ENCODE measurements around the gene C20orf144.

Gene C20orf144

DNA sequence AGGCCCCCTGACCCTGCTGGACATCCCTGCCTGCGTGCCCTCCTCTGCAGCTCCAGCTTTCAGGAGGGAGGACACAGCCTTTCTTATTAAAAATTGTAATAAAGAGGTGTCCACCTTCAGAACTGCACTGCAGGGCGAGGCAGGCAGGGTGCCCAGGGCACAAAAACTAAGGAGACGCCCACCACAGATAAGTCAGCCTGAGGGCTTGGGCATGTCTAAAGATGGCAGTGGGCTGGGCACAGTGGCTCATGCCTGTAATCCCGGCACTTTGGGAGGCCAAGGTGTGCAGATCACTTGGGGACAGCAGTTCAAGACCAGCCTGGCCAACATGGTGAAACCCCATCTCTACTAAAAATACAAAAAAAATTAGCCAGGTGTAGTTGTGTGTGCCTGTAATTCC is 7.0 kb upstream of the C20orf144 start:
- ATAC-seq: no peak
- Mint-ChIP-seq H3K4me1 (peaks cover 17% of the 10 kb centered on the region), H3K4me3 (no peak overlapping the region), H3K36me3 (ENCODE audit: low read depth) (no peaks in the 10 kb centered on the region), H3K9me3 (no peaks in the 10 kb centered on the region), H3K27me3 (no peaks in the 10 kb centered on the region), H3K27ac (no peak overlapping the region)
- no peak for DNase-seq

DNA sequence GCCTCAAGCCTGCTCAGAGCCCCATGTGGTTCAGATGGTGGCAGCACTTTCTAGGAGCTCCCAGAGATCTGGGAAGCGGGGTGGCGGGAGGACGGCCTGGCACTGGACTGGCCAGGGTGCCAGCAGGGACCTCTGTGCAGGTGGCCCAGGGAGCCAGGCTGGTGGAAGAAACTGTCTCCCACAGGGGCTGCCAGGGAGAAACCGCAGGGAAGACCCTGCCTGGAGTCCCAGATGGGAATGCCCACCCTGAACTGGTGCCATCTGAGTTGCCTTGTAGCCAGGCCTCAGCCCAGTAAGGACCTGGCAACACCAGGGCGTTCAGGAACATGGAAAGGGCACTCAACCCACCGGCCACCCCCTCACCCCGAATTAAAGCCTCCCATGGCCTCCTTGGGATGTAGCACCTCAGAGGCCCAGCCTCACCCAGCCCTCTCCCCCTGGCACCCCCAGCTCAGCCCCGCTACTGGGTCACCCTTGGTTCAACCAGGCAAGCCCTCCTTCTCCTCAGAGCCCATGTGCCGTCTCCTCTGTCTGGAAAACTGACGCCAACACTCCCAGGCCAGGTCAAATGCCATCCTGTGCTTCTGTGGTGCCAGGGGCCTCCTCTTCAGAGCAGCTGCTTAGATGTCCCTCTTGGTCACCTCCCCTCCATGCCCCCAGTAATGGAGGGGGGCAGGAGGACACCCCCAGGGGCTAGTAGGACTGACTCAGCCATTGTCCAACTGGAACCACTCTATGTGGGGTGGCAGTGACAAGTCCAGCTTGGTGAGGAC is 5.9 kb upstream of the C20orf144 start:
- H3K27me3 Mint-ChIP-seq: no peaks in the 10 kb centered on the region
- H3K4me3 Mint-ChIP-seq: no peak overlapping the region
- no peak overlapping the region for H3K27ac Mint-ChIP-seq
- H3K9me3 Mint-ChIP-seq: no peaks in the 10 kb centered on the region
- ATAC-seq (no peak), DNase-seq (no peak)
- H3K36me3 Mint-ChIP-seq (ENCODE audit: low read depth): no peaks in the 10 kb centered on the region
- H3K4me1 Mint-ChIP-seq: peaks cover 17% of the 10 kb centered on the region

DNA sequence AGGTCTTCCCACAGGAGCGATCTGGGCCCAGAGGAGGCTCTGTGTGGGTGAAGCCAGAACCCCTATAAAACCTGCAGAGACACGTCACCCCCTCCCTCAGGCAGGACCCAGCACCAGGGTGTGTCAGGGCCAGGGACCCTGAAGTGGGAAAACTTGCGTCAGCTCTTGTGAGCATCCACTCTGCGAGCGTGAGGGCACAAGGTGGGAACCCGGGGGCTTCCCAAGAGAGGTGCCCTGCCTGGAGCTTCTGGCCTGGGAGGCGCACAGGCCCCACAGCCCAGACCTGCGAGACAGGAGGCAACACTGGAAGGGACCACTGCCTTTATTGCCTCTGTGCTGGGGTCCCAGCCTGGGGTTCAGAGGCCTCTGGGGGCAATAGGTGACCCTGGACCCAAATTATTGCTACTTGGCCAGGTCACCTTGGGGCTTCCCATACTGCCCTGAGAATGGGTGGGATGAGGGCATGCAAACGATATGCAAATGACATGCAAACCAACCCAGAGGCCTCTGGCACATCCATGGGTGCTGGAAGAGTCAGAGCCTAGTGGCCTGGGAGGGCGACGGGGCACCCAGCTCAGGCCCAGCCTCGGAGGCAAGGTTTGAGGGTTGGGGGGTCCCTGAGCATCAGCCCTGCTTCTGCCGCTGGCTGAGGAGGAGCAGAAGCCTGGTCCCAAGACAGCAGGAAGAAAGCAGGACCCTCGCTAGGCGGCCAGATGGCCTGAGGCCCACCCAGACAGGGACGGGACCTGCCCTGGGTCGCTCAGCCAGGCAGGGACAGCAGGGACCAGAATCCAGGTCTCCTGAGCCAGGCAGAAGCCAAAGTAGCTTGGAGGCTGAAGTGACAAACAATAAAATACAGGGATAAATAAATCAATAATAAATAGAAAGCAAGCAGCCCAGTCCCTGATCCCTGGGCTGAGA is 5.1 kb upstream of the C20orf144 start:
- Mint-ChIP-seq H3K36me3 (ENCODE audit: low read depth) (no peaks in the 10 kb centered on the region), H3K4me3 (no peak overlapping the region), H3K9me3 (no peaks in the 10 kb centered on the region), H3K27ac (no peak overlapping the region), H3K27me3 (no peaks in the 10 kb centered on the region), H3K4me1 (peaks cover 12% of the 10 kb centered on the region)
- ATAC-seq (no peak), DNase-seq (no peak)

GRCh38 chr20:33657704-33658095 is 4.4 kb upstream of the C20orf144 start:
- ATAC-seq: no peak
- peaks cover 9% of the 10 kb centered on the region for H3K4me1 Mint-ChIP-seq
- no peak for DNase-seq
- H3K9me3 Mint-ChIP-seq: no peaks in the 10 kb centered on the region
- H3K4me3 Mint-ChIP-seq: no peak overlapping the region
- no peak overlapping the region for H3K27ac Mint-ChIP-seq
- H3K27me3 Mint-ChIP-seq: no peaks in the 10 kb centered on the region
- H3K36me3 Mint-ChIP-seq (ENCODE audit: low read depth): no peaks in the 10 kb centered on the region

DNA sequence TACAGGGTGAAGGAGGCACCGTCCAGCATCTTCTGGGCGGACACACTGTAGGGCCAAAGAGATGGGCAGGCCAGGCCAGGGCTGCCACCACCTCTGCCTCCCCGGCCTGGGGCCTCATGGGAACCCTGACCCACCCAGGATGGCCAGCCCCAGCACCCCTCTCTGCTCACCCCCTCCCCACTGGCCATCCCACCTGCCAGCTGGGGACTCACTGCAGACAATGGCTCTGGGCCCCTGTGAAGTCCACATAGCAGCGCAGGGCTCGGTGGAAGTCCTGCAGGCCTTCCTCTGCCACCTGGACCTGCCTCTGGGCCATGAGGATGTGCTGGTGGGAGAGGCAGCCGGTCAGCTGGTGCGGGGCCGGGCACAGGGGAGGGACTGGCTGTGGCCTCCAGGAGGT is 3.6 kb upstream of the C20orf144 start:
- no peaks in the 10 kb centered on the region for H3K9me3 Mint-ChIP-seq
- no peak for ATAC-seq

GRCh38 chr20:33658929-33659328 is 3.2 kb upstream of the C20orf144 start:
- Mint-ChIP-seq H3K9me3 (no peaks in the 10 kb centered on the region), H3K4me3 (no peak overlapping the region), H3K27ac (no peak overlapping the region), H3K4me1 (peaks cover 4% of the 10 kb centered on the region), H3K36me3 (ENCODE audit: low read depth) (no peaks in the 10 kb centered on the region), H3K27me3 (no peaks in the 10 kb centered on the region)
- DNase-seq (no peak), ATAC-seq (no peak)

More for the DNA sequence above, 3.6 kb upstream of the C20orf144 start:
- Mint-ChIP-seq H3K27me3 (no peaks in the 10 kb centered on the region), H3K4me3 (no peak overlapping the region), H3K27ac (no peak overlapping the region), H3K4me1 (peaks cover 4% of the 10 kb centered on the region), H3K36me3 (ENCODE audit: low read depth) (no peaks in the 10 kb centered on the region)
- DNase-seq: no peak

DNA sequence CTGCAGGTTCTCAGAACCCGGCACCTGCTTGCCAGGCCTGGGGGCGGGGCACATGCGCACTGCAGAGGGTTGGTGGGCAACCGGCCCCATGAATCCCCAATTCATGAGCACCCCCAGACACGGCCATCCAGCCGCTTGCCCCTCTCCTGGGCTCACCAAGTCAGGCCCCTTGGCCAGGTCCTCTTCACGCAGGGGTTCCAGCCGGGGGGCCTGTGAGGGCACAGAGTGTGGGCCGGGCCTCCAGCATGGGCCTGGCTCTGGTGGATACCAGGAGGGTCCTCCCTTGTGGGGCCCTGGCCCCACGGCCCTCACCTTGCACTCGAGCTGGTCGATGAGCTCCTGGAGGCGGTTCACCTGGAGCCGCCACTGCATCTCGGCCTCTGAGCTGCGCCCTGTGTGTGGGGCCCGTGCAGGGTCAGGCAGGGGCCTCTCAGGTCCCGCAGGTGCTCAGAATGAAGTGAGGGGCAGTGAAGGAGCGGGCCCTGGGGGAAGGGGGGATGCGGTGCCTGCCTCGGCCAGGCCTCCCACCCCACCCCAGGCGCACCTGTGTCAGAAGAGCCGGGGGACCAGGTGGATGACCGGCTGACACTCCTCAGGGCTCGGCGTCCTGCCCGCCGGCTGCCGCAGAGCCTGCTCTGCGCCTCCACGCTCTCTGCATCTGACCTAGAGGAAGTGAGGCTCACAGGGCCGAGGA is 2.6 kb upstream of the C20orf144 start:
- Mint-ChIP-seq H3K36me3 (ENCODE audit: low read depth) (no peaks in the 10 kb centered on the region), H3K9me3 (no peaks in the 10 kb centered on the region), H3K27me3 (no peaks in the 10 kb centered on the region), H3K4me1 (peaks cover 8% of the 10 kb centered on the region), H3K4me3 (no peak overlapping the region), H3K27ac (no peak overlapping the region)
- ATAC-seq (no peak), DNase-seq (no peak)

DNA sequence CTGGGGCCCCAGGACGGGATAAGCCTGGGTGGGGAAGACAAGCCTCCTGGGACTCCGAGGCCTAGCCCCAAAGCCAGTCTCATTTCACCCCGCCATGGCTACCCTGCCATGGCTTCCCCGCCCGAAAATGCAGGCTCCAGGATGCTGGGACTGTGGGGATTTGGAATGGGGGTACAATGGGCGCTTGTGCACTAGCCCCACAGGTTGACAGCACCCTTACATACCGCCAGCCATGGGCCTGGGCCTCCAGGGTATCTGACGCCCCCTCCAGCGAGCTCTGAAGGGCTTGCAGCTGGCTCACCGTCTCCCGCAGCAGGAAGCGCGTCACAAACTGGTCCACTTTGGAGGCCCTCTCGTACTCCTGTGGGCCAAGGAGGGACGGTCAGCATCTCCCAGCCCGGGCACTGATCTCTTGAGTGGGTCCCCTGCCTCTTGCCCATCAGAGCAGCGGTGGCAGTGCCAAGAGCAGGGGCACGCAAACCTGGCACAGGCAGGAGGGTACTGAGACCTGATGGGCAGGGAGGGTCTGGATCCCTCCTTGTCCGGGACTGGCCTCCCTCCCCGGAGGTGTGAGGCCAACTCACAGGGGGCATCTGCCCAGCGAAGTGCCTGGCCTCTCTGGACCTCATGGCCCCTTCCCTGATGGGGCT is 2.0 kb upstream of the C20orf144 start:
- ATAC-seq (no peak), DNase-seq (no peak)
- Mint-ChIP-seq H3K4me1 (peaks cover 14% of the 10 kb centered on the region), H3K4me3 (no peak overlapping the region), H3K27me3 (no peaks in the 10 kb centered on the region), H3K9me3 (no peaks in the 10 kb centered on the region), H3K36me3 (ENCODE audit: low read depth) (no peaks in the 10 kb centered on the region), H3K27ac (no peak overlapping the region)

DNA sequence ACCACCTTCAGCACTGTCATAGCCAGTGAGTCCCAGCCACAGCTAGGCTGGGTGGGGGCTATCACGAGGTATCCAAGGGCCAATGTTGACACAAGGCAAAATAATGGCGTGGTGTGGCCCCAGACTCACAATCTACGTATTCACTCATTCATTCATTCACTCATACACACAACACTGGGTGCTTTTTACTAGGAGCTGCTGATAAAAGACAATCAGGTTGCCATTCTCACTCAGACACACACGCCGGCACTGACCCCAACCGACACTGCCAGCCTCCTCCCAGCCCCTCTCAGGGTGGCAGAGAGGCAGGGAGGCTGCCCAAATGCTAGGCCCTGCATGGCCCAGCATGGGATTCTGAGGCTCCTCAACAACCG is 1.5 kb upstream of the C20orf144 start:
- H3K36me3 Mint-ChIP-seq (ENCODE audit: low read depth): no peaks in the 10 kb centered on the region
- H3K9me3 Mint-ChIP-seq: no peaks in the 10 kb centered on the region
- ATAC-seq: no peak
- no peak overlapping the region for H3K4me3 Mint-ChIP-seq
- peaks cover 16% of the 10 kb centered on the region for H3K4me1 Mint-ChIP-seq
- no peak for DNase-seq
- H3K27ac Mint-ChIP-seq: no peak overlapping the region
- H3K27me3 Mint-ChIP-seq: no peaks in the 10 kb centered on the region

DNA sequence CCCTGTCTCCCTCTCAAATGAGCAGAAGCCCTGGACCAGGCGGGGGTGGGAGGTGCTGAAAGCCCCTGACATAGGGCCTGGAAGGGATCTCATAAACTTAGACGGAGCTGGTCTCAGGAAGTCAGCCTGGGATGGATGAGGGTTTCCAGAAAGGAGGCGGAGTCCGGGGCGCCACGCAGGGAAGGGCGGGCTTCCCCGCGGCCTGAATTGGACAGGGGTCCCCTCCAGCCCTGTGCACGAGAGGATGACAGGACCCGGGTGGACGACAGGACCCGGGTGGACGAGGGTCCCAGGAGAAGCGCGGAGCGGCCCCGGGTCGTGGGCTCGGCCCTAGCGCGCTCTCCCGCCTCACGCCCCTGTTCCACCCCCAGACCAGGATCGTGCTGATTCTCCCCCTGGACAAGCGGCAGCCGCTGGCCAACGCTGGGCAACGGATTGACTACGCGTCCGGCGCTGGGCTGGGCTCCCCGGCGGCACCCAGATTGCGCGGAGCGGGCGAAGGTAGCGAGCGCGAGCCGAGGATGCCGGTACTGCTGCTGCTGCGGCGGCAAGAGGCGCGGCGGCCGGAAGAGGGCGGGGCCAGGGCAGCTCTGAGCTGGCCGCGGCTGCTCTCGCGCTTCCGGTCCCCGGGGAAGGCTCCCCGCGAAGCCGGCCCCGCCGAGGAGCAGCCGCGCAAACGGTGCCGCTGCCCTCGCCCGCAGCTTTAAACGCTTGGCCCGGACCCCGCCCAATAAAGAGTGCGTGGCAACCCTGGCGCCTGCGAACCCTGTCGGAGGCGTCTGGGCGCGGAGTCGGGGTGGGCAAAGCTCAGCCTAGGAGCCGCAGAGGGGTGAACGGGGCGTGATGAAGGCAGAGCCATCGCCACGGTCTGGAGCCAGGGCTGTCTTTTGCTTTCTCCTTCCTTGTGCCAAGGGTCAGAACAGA is 1.3 kb downstream of the C20orf144 start:
- no peaks in the 10 kb centered on the region for H3K27me3 Mint-ChIP-seq

DNA sequence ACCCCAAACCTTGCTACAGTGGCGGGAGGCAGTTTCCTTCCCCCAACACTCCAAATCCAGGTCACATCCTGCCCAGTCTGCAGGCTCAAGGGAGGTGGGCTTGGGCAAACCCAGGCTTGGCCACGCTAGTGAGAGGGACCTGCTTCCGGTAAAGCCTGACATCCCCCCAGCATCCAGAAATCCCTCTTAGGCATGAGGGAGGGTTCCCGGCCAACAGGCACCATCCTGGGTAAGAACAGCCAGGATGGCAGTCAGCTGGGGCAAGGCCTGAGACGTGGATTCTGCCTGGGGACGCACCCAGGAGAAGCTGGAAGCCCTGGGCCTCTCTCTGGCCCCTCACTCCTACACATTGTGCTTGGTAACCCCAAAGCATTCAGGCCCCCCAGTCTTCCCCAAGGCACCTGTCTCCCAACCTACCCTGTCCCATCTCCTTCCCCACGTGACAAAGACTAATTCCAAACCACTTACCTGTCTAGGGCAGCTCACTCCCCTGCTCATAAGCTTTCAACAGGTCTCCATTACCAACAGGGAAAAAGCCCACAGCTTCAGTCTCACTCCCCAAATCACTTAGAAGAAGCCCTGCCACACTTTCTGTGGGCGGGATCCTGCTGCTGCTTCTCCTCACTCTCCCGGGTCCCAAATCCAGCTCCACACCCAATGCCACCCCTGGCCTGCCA is 2.1 kb downstream of the C20orf144 start:
- Mint-ChIP-seq H3K4me1 (peaks cover 29% of the 10 kb centered on the region), H3K27ac (peak overlapping the region; percentile 69), H3K9me3 (no peaks in the 10 kb centered on the region), H3K4me3 (peak overlapping the region; percentile 82), H3K27me3 (no peaks in the 10 kb centered on the region), H3K36me3 (ENCODE audit: low read depth) (peaks cover 2% of the 10 kb centered on the region)
- no peak for ATAC-seq
- no peak for DNase-seq

More for the DNA sequence above, 1.3 kb downstream of the C20orf144 start:
- Mint-ChIP-seq H3K4me3 (peak overlapping the region; percentile 82), H3K36me3 (ENCODE audit: low read depth) (peaks cover 2% of the 10 kb centered on the region), H3K27ac (peak overlapping the region; percentile 69), H3K9me3 (no peaks in the 10 kb centered on the region), H3K4me1 (peaks cover 27% of the 10 kb centered on the region)
- ATAC-seq (peak; percentile 53), DNase-seq (peak; percentile 89)

DNA sequence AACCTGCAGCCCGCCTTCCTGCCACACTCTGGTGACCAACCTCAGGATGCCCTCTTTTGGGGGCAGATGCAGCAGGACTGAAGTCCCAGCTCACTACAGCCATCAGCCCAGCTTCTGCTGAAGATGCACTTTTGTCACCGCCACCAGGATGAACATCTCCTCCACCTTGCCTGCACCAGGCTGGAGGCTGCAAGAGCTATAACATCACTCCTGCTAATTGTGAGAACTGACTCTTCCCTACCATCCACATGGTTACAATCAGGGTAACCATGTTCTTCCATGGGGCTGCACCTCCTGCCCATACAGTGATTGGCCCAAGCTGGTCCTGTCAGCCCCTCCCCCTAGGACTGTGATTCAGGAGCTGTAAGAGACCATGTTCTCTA is 2.6 kb downstream of the C20orf144 start:
- H3K4me3 Mint-ChIP-seq: peak overlapping the region; percentile 82
- ATAC-seq (no peak), DNase-seq (no peak)
- peaks cover 29% of the 10 kb centered on the region for H3K4me1 Mint-ChIP-seq
- peak overlapping the region; percentile 69 for H3K27ac Mint-ChIP-seq
- no peaks in the 10 kb centered on the region for H3K9me3 Mint-ChIP-seq
- no peaks in the 10 kb centered on the region for H3K27me3 Mint-ChIP-seq
- H3K36me3 Mint-ChIP-seq (ENCODE audit: low read depth): peaks cover 2% of the 10 kb centered on the region
